Astrocyte of the cerebellum (primary cell): Measurements from ENCODE around the gene PRPSAP1.

Experiments used
- DNase-seq: peaks from one replicate; pipeline ENCODE4 v3.0.0-alpha.2; 2011; ENCODE audit warnings: low read depth
- H3K4me3 ChIP-seq: 2 replicates; pipeline ENCODE4 v1.5.1; 2011; ENCODE audit warnings: mild to moderate bottlenecking, low read depth, low read length, moderate library complexity
- in situ Hi-C: cut with HindIII; loops from 2 replicates; pipeline ENCODE4 v1.10.0; 2017; ENCODE audit warnings: low sequenced_read_pairs
- TF ChIP-seq, protein P1 (sequence below): IDR thresholded peaks from 2 replicates; pipeline ENCODE4 v1.5.1; 2012; ENCODE audit warnings: low read length, low read depth, moderate library complexity, mild to moderate bottlenecking; ENCODE audit errors: missing control alignments

The PRPSAP1 gene

GRCh38 chr17:76264755-76265623 lies 88.7 kb downstream of the PRPSAP1 start, which contains the start of gene UBALD2:
TSS of gene UBALD2 (plus strand) at chr17:76265348. CDS start at chr17:76265506, 158 bp downstream.
- in situ Hi-C loops: no loop called here
- TF ChIP-seq, protein P1, sequence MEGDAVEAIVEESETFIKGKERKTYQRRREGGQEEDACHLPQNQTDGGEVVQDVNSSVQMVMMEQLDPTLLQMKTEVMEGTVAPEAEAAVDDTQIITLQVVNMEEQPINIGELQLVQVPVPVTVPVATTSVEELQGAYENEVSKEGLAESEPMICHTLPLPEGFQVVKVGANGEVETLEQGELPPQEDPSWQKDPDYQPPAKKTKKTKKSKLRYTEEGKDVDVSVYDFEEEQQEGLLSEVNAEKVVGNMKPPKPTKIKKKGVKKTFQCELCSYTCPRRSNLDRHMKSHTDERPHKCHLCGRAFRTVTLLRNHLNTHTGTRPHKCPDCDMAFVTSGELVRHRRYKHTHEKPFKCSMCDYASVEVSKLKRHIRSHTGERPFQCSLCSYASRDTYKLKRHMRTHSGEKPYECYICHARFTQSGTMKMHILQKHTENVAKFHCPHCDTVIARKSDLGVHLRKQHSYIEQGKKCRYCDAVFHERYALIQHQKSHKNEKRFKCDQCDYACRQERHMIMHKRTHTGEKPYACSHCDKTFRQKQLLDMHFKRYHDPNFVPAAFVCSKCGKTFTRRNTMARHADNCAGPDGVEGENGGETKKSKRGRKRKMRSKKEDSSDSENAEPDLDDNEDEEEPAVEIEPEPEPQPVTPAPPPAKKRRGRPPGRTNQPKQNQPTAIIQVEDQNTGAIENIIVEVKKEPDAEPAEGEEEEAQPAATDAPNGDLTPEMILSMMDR: no peak
- H3K4me3 ChIP-seq: peak within 1 kb of the TSS; percentile 78
- DNase-seq: peak; percentile 100

DNA sequence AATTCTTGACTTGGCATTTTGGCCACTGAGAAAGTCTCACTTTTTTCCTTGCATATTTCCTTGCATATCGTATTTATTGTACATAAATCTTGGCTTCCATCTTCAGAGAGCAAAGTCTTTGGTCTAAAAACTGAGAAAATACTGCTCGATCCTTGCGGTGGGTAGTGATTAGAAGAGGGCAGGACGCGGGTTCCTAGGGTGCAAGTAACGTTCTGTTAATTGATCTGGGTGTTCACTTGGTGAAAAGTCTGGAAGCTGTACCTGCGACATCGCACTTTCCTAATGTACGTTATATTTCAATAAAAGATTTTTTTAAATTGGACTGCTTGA lies 89.3 kb downstream of the PRPSAP1 start:
- TF ChIP-seq, protein P1: no peak
- in situ Hi-C loops: no loop called here
- H3K4me3 ChIP-seq: no peak overlapping the region
- DNase-seq: no peak

- TF ChIP-seq, protein P1: no peak
- no peak for DNase-seq
- in situ Hi-C loops: no loop called here
- H3K4me3 ChIP-seq: no peak overlapping the region
Observed at GRCh38 chr17:76263896-76264295, 89.8 kb downstream of the PRPSAP1 start.

DNA sequence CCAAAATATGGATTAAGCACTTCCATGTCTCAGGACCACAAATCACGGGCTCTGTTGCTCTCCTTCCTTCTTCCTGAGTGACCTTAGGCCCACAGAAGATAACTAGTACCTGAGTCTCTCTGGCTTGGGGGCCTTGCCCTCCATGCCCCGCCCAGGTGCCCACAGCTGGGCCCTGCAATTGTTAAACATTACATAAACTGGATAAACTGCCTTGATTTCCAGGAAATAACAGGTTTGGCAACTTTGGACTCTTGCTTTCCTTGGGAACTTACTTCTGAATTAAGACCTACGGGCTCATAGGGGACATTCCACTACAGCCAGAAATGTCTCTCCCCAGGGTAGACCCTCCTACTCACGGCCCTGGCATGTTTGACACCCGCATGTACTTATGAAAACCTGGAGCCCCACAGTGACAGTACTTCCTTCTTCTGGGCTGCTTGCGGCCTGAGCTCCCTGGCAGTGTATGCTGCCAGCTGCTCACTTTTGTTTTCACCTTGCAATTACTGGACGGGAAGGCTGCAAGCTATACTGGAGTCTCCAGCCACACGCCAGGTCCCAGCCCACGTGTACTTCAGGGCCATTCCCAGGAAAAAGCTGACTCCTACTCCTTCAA lies 90.9 kb downstream of the PRPSAP1 start:
- DNase-seq: no peak
- no peak overlapping the region for H3K4me3 ChIP-seq
- in situ Hi-C loops: no loop called here
- TF ChIP-seq, protein P1: no peak

- TF ChIP-seq, protein P1: no peak
- in situ Hi-C loops: no loop called here
- H3K4me3 ChIP-seq: no peak overlapping the region
- no peak for DNase-seq
Observed at GRCh38 chr17:76261421-76262215, 92.1 kb downstream of the PRPSAP1 start.

GRCh38 chr17:76260669-76261068 lies 93.0 kb downstream of the PRPSAP1 start:
- TF ChIP-seq, protein P1: no peak
- DNase-seq: no peak
- H3K4me3 ChIP-seq: no peak overlapping the region
- in situ Hi-C loops: no loop called here
